IMR-90 (cell line): ENCODE results near the gene ATP12A. TPM values are rescaled to one million over a fixed set of nuclear protein-coding genes. Genes with fewer than 3 reads are reported as not detected.
A peak's percentile ranks its signal among the peaks of the same experiment; 100 is the strongest.

Experiments
- ATAC-seq: fragments of 200-7000 bp; cut with Tn5 transposase; 2 replicates; pipeline ENCODE4 v1.9.1; 2020; ENCODE audit warnings: low read depth, mild to moderate bottlenecking, moderate library complexity
- BruUV-seq: library from RNA; stranded (reverse); fragments of 400-500 nt; replicated peaks from 2 replicates; lab custom pipeline; 2021; lab: Mats Ljungman, UMichigan
- CTCF ChIA-PET: fragments of 300-600 bp; formaldehyde crosslinking; extraction: SDS; loops from one replicate; lab custom pipeline; 2021; ENCODE audit warnings: antibody characterized with exemption; lab: Yijun Ruan, JAX
- POLR2A ChIA-PET: fragments of 300-600 bp; sonication (Branson Sonifier 250); formaldehyde crosslinking; loops from one replicate; lab custom pipeline; 2022; ENCODE audit warnings: antibody characterized with exemption; ENCODE audit not compliant: unreplicated experiment; lab: Charles Lee
- DNase-seq: peaks from one replicate; pipeline ENCODE4 v3.0.0; 2013
- H2AFZ ChIP-seq: replicated peaks from 2 replicates; pipeline ENCODE3; 2013; ENCODE audit warnings: low read length, mild to moderate bottlenecking; ENCODE audit not compliant: poor library complexity
- H2AK5ac ChIP-seq: 2 replicates; pipeline ENCODE4 v1.6.1; 2013; ENCODE audit warnings: low read depth, low read length, inconsistent platforms
- H2AK9ac ChIP-seq: replicated peaks from 2 replicates; pipeline ENCODE3; 2013; ENCODE audit warnings: mild to moderate bottlenecking, low read depth, low read length, moderate library complexity; ENCODE audit not compliant: poor library complexity
- H2BK120ac ChIP-seq: 2 replicates; pipeline ENCODE4 v1.6.1; 2013; ENCODE audit warnings: low read depth, low read length, inconsistent platforms
- H2BK15ac ChIP-seq: 3 replicates; pipeline ENCODE4 v1.6.1; 2013; ENCODE audit warnings: low read depth, low read length, inconsistent platforms
- H2BK20ac ChIP-seq: 2 replicates; pipeline ENCODE4 v1.6.1; 2013; ENCODE audit warnings: low read depth, mild to moderate bottlenecking, inconsistent platforms, low read length, moderate library complexity
- H2BK5ac ChIP-seq: 2 replicates; pipeline ENCODE4 v1.6.1; 2013; ENCODE audit warnings: mild to moderate bottlenecking, low read depth, low read length, inconsistent platforms; ENCODE audit not compliant: poor library complexity, severe bottlenecking
- H3K14ac ChIP-seq: replicated peaks from 2 replicates; pipeline ENCODE4 v1.6.1; 2013; ENCODE audit warnings: low read depth, low read length, inconsistent platforms
- H3K18ac ChIP-seq: 2 replicates; pipeline ENCODE4 v1.6.1; 2013; ENCODE audit warnings: low read depth, low read length, control low read depth
- H3K23ac ChIP-seq: 2 replicates; pipeline ENCODE4 v1.6.1; 2013; ENCODE audit warnings: low read depth, low read length, inconsistent platforms
- H3K27ac ChIP-seq: 2 replicates; pipeline ENCODE4 v1.5.1; 2013; ENCODE audit warnings: mild to moderate bottlenecking, control low read depth, low read length; ENCODE audit not compliant: insufficient read depth
- H3K27me3 ChIP-seq: 2 replicates; pipeline ENCODE4 v1.6.1; 2013; ENCODE audit warnings: low read length; ENCODE audit not compliant: control insufficient read depth, insufficient read depth
- H3K36me3 ChIP-seq: 2 replicates; pipeline ENCODE4 v1.6.1; 2013; ENCODE audit warnings: low read length, mixed read lengths; ENCODE audit not compliant: control insufficient read depth, insufficient read depth
- H3K4ac ChIP-seq: 2 replicates; pipeline ENCODE4 v1.6.1; 2013; ENCODE audit warnings: low read depth, low read length, inconsistent platforms
- H3K4me1 ChIP-seq: 2 replicates; pipeline ENCODE4 v1.6.1; 2013; ENCODE audit warnings: low read length, mixed read lengths; ENCODE audit not compliant: control insufficient read depth, insufficient read depth
- H3K4me2 ChIP-seq: 2 replicates; pipeline ENCODE4 v1.6.1; 2013; ENCODE audit warnings: low read depth, mild to moderate bottlenecking, control low read depth, low read length, moderate library complexity
- H3K4me3 ChIP-seq: 2 replicates; pipeline ENCODE4 v1.5.1; 2013; ENCODE audit warnings: low read depth, mild to moderate bottlenecking, control low read depth, low read length, moderate library complexity; ENCODE audit not compliant: insufficient read depth
- H3K56ac ChIP-seq: 2 replicates; pipeline ENCODE4 v1.6.1; 2013; ENCODE audit warnings: low read length, inconsistent platforms; ENCODE audit not compliant: insufficient read depth; ENCODE audit errors: extremely low read depth
- H3K79me1 ChIP-seq, 2 experiments: 2 replicates each; pipeline ENCODE4 v1.6.1; 2013; ENCODE audit warnings: low read length in 2 of 2, inconsistent platforms in 1 of 2, low read depth in 1 of 2
- H3K9ac ChIP-seq: 2 replicates; pipeline ENCODE4 v1.6.1; 2013; ENCODE audit warnings: low read depth, low read length, control low read depth
- H3K9me1 ChIP-seq: 2 replicates; pipeline ENCODE4 v1.6.1; 2013; ENCODE audit warnings: low read length, inconsistent platforms; ENCODE audit not compliant: insufficient read depth
- H3K9me3 ChIP-seq: 2 replicates; pipeline ENCODE4 v1.6.1; 2013; ENCODE audit warnings: low read length; ENCODE audit not compliant: control insufficient read depth, insufficient read depth
- H4K20me1 ChIP-seq: 2 replicates; pipeline ENCODE4 v1.6.1; 2013; ENCODE audit warnings: low read length, inconsistent platforms; ENCODE audit not compliant: insufficient read depth
- H4K5ac ChIP-seq: 2 replicates; pipeline ENCODE4 v1.6.1; 2013; ENCODE audit warnings: mild to moderate bottlenecking, low read depth, low read length, control low read depth
- H4K8ac ChIP-seq, 2 experiments: 2 replicates each; pipeline ENCODE4 v1.6.1; 2013; ENCODE audit warnings: low read depth in 2 of 2, low read length in 2 of 2, control low read depth in 1 of 2, inconsistent platforms in 1 of 2
- H4K91ac ChIP-seq: 2 replicates; pipeline ENCODE4 v1.6.1; 2013; ENCODE audit warnings: low read depth, low read length, inconsistent platforms; ENCODE audit not compliant: insufficient read depth
- BHLHE40 ChIP-seq: fragments of 150-350 bp; IDR thresholded peaks from 2 replicates; pipeline ENCODE4 v1.6.1; 2016; ENCODE audit warnings: mild to moderate bottlenecking, low read depth, low read length
- CEBPB ChIP-seq: IDR thresholded peaks from 2 replicates; pipeline ENCODE4 v1.6.1; 2012; ENCODE audit warnings: low read depth, low read length, improper control_type of control experiment
- CHD1 ChIP-seq: IDR thresholded peaks from 2 replicates; pipeline ENCODE4 v1.6.1; 2012; ENCODE audit warnings: low read depth, low read length, improper control_type of control experiment
- FOS ChIP-seq: fragments of 150-350 bp; IDR thresholded peaks from 2 replicates; pipeline ENCODE4 v1.6.1; 2016; ENCODE audit warnings: low read depth, low read length
- MAFK ChIP-seq: IDR thresholded peaks from 2 replicates; pipeline ENCODE4 v1.6.1; 2012; ENCODE audit warnings: low read depth, low read length, improper control_type of control experiment
- MAZ ChIP-seq: IDR thresholded peaks from 2 replicates; pipeline ENCODE4 v1.6.1; 2012; ENCODE audit warnings: low read depth, mild to moderate bottlenecking, low read length, improper control_type of control experiment, moderate library complexity, borderline replicate concordance
- MXI1 ChIP-seq: IDR thresholded peaks from 2 replicates; pipeline ENCODE4 v1.6.1; 2012; ENCODE audit warnings: low read depth, mild to moderate bottlenecking, low read length, moderate library complexity, borderline replicate concordance
- NFE2L2 ChIP-seq: fragments of 150-350 bp; IDR thresholded peaks from 2 replicates; pipeline ENCODE4 v1.6.1; 2016; ENCODE audit warnings: low read depth, mild to moderate bottlenecking, low read length
- POLR2A ChIP-seq: IDR thresholded peaks from 2 replicates; pipeline ENCODE4 v1.6.1; 2012; ENCODE audit warnings: mild to moderate bottlenecking, low read depth, low read length
- RAD21 ChIP-seq: IDR thresholded peaks from 2 replicates; pipeline ENCODE4 v1.6.1; 2012; ENCODE audit warnings: low read length, improper control_type of control experiment
- RCOR1 ChIP-seq: IDR thresholded peaks from 2 replicates; pipeline ENCODE4 v1.6.1; 2012; ENCODE audit warnings: mild to moderate bottlenecking, low read length, improper control_type of control experiment; ENCODE audit not compliant: insufficient replicate concordance
- RFX5 ChIP-seq: IDR thresholded peaks from 2 replicates; pipeline ENCODE4 v1.8.0; 2012; ENCODE audit warnings: low read depth, mild to moderate bottlenecking, low read length, moderate library complexity
- SMC3 ChIP-seq: fragments of 150-350 bp; IDR thresholded peaks from 2 replicates; pipeline ENCODE4 v1.6.1; 2016; ENCODE audit warnings: low read depth, mild to moderate bottlenecking, antibody characterized with exemption, low read length, moderate library complexity
- WGBS, 2 experiments: methylation state at CpG; one replicate each; pipeline versions ENCODE4 v1.1.5 to v1.1.7; 2013; ENCODE audit warnings: missing lambda C conversion rate in 2 of 2; ENCODE audit not compliant: insufficient read length in 1 of 2; ENCODE audit errors: extremely low coverage in 2 of 2; 5-methylcytosine and 5-hydroxymethylcytosine counted together
- dilution Hi-C: fragments of 300-500 bp; cut with HindIII; formaldehyde crosslinking; loops from one replicate; pipeline ENCODE4 v1.14.3; 2018; ENCODE audit warnings: low sequenced_read_pairs; ENCODE audit not compliant: unreplicated experiment
- in situ Hi-C: fragments of 300-500 bp; cut with MboI; formaldehyde crosslinking; loops from 3 replicates; pipeline ENCODE4 v1.14.3; 2019; ENCODE audit warnings: low sequenced_read_pairs, inconsistent platforms, mixed read lengths
- intact Hi-C: fragments of 100-400 bp; cut with micrococcal nuclease; formaldehyde crosslinking; loops from 2 replicates; pipeline ENCODE4 v1.10.0; 2022
- polyA plus RNA-seq, 3 experiments: library from polyadenylated mRNA; depleted of rRNA; stranded (reverse); fragments of >200 nt; gene quantifications; 2 replicates each; pipeline ENCODE4 v1.2.3, GENCODE V29; 2012; ENCODE audit warnings: low replicate concordance in 1 of 3
- total RNA-seq: library from RNA; depleted of rRNA; stranded (reverse); fragments of >200 nt; gene quantifications from 2 replicates; pipeline ENCODE4 v1.2.3, GENCODE V29; 2012
- TF ChIP-seq, protein P1 (sequence below): fragments of 150-350 bp; IDR thresholded peaks from 2 replicates; pipeline ENCODE4 v1.6.1; 2016; ENCODE audit warnings: low read depth, mild to moderate bottlenecking, low read length, moderate library complexity, borderline replicate concordance
- TF ChIP-seq, protein P2 (sequence below): conservative IDR thresholded peaks from 2 replicates; pipeline ENCODE4 v1.5.1; 2012; ENCODE audit warnings: mild to moderate bottlenecking, low read depth, low read length, improper control_type of control experiment
- TF ChIP-seq, protein P3 (sequence below): fragments of 150-350 bp; IDR thresholded peaks from 2 replicates; pipeline ENCODE4 v1.6.1; 2017; ENCODE audit warnings: mild to moderate bottlenecking, antibody characterized with exemption, low read length, low read depth

The ATP12A gene
- total and polyA plus RNA-seq, 2 of the 4 experiments (the other 2 are of a cell fraction) = not detected

DNA sequence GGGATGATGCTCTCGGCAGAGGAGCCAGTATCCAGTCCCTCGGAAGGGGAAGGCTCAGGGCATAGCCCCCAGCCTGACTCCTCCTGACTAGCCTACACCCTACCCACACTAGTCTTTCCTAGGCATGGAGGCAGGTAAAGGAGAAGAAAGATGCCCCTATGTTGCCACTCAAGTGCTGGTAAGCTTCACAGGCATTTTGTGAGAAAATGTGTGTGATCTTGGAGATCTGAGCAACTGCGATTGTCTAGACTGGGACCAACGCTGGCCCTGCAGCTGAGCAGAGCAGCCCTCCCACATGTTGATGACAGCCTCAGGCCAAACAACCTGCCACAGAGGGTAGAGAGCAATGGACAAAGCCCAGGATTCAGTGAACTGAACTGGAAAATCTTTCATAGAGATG, 11.7 kb upstream of the ATP12A start:
- H3K9me3 ChIP-seq = no peaks in the 10 kb centered on the region
- H3K36me3 ChIP-seq = no peaks in the 10 kb centered on the region
- DNase-seq (no peak), ATAC-seq (no peak)
- H3K4me3 ChIP-seq = no peak overlapping the region
- POLR2A ChIA-PET = no interaction called here
- H3K9me1 ChIP-seq = no peaks in the 10 kb centered on the region
- no peaks in the 10 kb centered on the region for H3K4me1 ChIP-seq
- no peak overlapping the region for H2BK20ac ChIP-seq
- H3K4me2 ChIP-seq = no peak overlapping the region
- no peak overlapping the region for H3K56ac ChIP-seq
- H3K27ac ChIP-seq = no peak overlapping the region
- no peak overlapping the region for H3K23ac ChIP-seq
- no peaks in the 10 kb centered on the region for H3K79me1 ChIP-seq
- H3K4ac ChIP-seq = no peak overlapping the region
- H3K9ac ChIP-seq = no peak overlapping the region
- no TSS peak for BruUV-seq
- no peak overlapping the region for H2BK5ac ChIP-seq
- no peak overlapping the region for H3K14ac ChIP-seq
- no peak overlapping the region for H4K91ac ChIP-seq
- TF ChIP-seq MAFK = no peak
- no peak for TF ChIP-seq BHLHE40
- no peak for TF ChIP-seq RCOR1
- TF ChIP-seq, protein P1, sequence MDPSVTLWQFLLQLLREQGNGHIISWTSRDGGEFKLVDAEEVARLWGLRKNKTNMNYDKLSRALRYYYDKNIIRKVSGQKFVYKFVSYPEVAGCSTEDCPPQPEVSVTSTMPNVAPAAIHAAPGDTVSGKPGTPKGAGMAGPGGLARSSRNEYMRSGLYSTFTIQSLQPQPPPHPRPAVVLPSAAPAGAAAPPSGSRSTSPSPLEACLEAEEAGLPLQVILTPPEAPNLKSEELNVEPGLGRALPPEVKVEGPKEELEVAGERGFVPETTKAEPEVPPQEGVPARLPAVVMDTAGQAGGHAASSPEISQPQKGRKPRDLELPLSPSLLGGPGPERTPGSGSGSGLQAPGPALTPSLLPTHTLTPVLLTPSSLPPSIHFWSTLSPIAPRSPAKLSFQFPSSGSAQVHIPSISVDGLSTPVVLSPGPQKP = no peak
- TF ChIP-seq FOS = no peak
- TF ChIP-seq CHD1 = no peak
- TF ChIP-seq, protein P2, sequence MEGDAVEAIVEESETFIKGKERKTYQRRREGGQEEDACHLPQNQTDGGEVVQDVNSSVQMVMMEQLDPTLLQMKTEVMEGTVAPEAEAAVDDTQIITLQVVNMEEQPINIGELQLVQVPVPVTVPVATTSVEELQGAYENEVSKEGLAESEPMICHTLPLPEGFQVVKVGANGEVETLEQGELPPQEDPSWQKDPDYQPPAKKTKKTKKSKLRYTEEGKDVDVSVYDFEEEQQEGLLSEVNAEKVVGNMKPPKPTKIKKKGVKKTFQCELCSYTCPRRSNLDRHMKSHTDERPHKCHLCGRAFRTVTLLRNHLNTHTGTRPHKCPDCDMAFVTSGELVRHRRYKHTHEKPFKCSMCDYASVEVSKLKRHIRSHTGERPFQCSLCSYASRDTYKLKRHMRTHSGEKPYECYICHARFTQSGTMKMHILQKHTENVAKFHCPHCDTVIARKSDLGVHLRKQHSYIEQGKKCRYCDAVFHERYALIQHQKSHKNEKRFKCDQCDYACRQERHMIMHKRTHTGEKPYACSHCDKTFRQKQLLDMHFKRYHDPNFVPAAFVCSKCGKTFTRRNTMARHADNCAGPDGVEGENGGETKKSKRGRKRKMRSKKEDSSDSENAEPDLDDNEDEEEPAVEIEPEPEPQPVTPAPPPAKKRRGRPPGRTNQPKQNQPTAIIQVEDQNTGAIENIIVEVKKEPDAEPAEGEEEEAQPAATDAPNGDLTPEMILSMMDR = no peak
- no peak for TF ChIP-seq CEBPB
- TF ChIP-seq, protein P3, sequence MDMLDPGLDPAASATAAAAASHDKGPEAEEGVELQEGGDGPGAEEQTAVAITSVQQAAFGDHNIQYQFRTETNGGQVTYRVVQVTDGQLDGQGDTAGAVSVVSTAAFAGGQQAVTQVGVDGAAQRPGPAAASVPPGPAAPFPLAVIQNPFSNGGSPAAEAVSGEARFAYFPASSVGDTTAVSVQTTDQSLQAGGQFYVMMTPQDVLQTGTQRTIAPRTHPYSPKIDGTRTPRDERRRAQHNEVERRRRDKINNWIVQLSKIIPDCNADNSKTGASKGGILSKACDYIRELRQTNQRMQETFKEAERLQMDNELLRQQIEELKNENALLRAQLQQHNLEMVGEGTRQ = no peak
- TF ChIP-seq SMC3 = no peak
- TF ChIP-seq RAD21 = no peak
- TF ChIP-seq MAZ = no peak
- TF ChIP-seq NFE2L2 = no peak
- no peak for TF ChIP-seq MXI1
- TF ChIP-seq POLR2A = no peak
- no peak for TF ChIP-seq RFX5
- CTCF ChIA-PET = no interaction called here
- peak overlapping the region; percentile 33 for H2AFZ ChIP-seq
- intact Hi-C loops (no loop called here), in situ Hi-C loops (no loop called here), dilution Hi-C loops (no loop called here)
- no peak overlapping the region for H2AK9ac ChIP-seq
- WGBS, 2 experiments = no CpG with 5 or more reads among the region's 4 CpGs
- H4K8ac ChIP-seq = no peak overlapping the region
- H3K18ac ChIP-seq = no peak overlapping the region
- H2AK5ac ChIP-seq = no peak overlapping the region
- no peak overlapping the region for H2BK120ac ChIP-seq
- no peaks in the 10 kb centered on the region for H4K20me1 ChIP-seq
- H4K5ac ChIP-seq = no peak overlapping the region
- H2BK15ac ChIP-seq = no peak overlapping the region
- H3K27me3 ChIP-seq = peaks cover 7% of the 10 kb centered on the region
